DMS114 treated with DMSO at 0.1 percent for 48 hours (cell line): ENCODE results near the gene DTD1.

ENCODE experiments used
- DNase-seq: peaks from one replicate; lab custom pipeline; 2025; ENCODE audit not compliant: unreplicated experiment; lab: John Stamatoyannopoulos, UW

The DTD1 gene

GRCh38 chr20:18657575-18657974, 69.7 kb downstream of the DTD1 start:
- DNase-seq, result no peak

GRCh38 chr20:18662279-18663040, 74.6 kb downstream of the DTD1 start:
- DNase-seq, result no peak

GRCh38 chr20:18663932-18664331, 76.1 kb downstream of the DTD1 start:
- no peak for DNase-seq

- no peak for DNase-seq
Measured at GRCh38 chr20:18665135-18665534, 77.3 kb downstream of the DTD1 start.

GRCh38 chr20:18666803-18667415, 79.1 kb downstream of the DTD1 start:
- no peak for DNase-seq

GRCh38 chr20:18669241-18670019, 81.6 kb downstream of the DTD1 start:
- DNase-seq, result no peak

GRCh38 chr20:18671203-18671710, 83.4 kb downstream of the DTD1 start:
- DNase-seq, result no peak

GRCh38 chr20:18672834-18673233, 85.0 kb downstream of the DTD1 start:
- DNase-seq, result no peak

GRCh38 chr20:18676396-18676795, 88.5 kb downstream of the DTD1 start:
- DNase-seq, result no peak

- no peak for DNase-seq
Measured at GRCh38 chr20:18677126-18677525, 89.3 kb downstream of the DTD1 start.

- no peak for DNase-seq
Measured at GRCh38 chr20:18678549-18679419, 90.9 kb downstream of the DTD1 start.

GRCh38 chr20:18683839-18684238, 96.0 kb downstream of the DTD1 start:
- no peak for DNase-seq

- DNase-seq, result no peak
Measured at GRCh38 chr20:18684775-18685174, 96.9 kb downstream of the DTD1 start.

GRCh38 chr20:18685406-18685805, 97.6 kb downstream of the DTD1 start:
- DNase-seq, result no peak

GRCh38 chr20:18686696-18687095, 98.8 kb downstream of the DTD1 start:
- no peak for DNase-seq

- no peak for DNase-seq
Measured at GRCh38 chr20:18688676-18689075, 100.8 kb downstream of the DTD1 start.

- no peak for DNase-seq
Measured at GRCh38 chr20:18689557-18689956, 101.7 kb downstream of the DTD1 start.

GRCh38 chr20:18692447-18692846, 104.6 kb downstream of the DTD1 start:
- DNase-seq, result no peak

- no peak for DNase-seq
Measured at GRCh38 chr20:18694071-18694470, 106.2 kb downstream of the DTD1 start.

GRCh38 chr20:18695175-18695574, 107.3 kb downstream of the DTD1 start:
- no peak for DNase-seq
